Measurements from ENCODE around the gene DDX3X.
"Not testable (repeated sequence)": the region's sequence is repeated elsewhere in the genome, so short reads cannot be mapped to it uniquely, and the experiment has no call there.

DNA sequence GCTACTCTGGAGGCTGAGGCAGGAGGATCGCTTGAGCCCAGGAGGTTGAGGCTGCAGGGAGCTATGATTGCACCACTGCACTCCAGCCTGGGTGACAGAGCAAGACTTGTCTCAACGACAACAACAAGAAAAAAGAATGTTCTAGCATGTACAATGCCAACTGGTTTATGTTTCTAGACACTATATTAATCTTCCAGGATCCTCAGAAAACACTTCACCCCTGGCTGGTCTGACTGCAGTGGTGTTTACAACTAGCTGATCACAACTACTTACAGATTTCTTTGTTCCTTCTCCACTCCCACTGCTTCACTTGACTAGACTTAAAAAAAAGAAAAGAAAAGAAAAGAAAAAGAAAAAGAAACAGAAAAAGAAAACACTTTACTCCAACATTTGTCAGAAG lies 17.7 kb upstream of the DDX3X start:
- TF ChIP-seq, protein P1, sequence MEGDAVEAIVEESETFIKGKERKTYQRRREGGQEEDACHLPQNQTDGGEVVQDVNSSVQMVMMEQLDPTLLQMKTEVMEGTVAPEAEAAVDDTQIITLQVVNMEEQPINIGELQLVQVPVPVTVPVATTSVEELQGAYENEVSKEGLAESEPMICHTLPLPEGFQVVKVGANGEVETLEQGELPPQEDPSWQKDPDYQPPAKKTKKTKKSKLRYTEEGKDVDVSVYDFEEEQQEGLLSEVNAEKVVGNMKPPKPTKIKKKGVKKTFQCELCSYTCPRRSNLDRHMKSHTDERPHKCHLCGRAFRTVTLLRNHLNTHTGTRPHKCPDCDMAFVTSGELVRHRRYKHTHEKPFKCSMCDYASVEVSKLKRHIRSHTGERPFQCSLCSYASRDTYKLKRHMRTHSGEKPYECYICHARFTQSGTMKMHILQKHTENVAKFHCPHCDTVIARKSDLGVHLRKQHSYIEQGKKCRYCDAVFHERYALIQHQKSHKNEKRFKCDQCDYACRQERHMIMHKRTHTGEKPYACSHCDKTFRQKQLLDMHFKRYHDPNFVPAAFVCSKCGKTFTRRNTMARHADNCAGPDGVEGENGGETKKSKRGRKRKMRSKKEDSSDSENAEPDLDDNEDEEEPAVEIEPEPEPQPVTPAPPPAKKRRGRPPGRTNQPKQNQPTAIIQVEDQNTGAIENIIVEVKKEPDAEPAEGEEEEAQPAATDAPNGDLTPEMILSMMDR (IDR thresholded peaks at IDR 0.05) = not testable (repeated sequence)
- TF ChIP-seq EZH2 (IDR thresholded peaks at IDR 0.05; ENCODE audit: borderline replicate concordance, insufficient read depth, low read depth, low read length, poor library complexity, severe bottlenecking) = not testable (repeated sequence)
